HG03558 (cell line): Measurements from ENCODE around the gene KMT2B.
A peak's percentile ranks its signal among the peaks of the same experiment; 100 is the strongest.
"Not testable (repeated sequence)": the region's sequence is repeated elsewhere in the genome, so short reads cannot be mapped to it uniquely, and the experiment has no call there.

Experiments used
- ATAC-seq: cut with Tn5 transposase; IDR thresholded peaks from one replicate; pipeline ENCODE4 v1.9.1; 2021; ENCODE audit warnings: moderate number of reproducible peaks; ENCODE audit not compliant: unreplicated experiment; ENCODE audit errors: extremely low read depth

Gene KMT2B

DNA sequence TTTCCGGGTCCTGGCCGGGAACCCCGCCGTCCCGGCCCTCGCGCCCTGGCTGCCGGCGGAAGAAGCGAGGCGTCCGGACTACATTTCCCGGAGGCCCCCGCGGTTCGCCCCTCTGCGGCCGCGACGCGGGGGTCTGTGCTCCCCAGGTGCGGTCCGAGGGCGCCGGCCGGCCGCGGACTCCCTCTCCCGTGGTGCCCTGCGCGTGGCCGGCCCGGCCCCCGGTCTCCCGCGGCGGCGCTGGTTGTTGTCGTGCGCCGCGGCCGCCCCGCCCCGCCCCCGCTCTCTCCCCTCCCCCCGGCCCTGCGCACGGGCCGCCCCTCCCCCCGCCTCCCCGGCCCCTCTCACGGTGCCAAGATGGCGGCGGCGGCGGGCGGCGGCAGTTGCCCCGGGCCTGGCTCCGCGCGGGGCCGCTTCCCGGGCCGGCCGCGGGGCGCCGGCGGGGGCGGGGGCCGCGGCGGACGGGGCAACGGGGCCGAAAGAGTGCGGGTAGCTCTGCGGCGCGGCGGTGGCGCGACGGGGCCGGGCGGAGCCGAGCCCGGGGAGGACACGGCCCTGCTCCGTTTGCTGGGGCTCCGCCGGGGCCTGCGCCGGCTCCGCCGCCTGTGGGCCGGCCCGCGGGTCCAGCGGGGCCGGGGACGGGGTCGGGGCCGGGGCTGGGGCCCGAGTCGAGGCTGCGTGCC, at the start of gene KMT2B:
TSS of gene KMT2B (plus strand) at position 339 of the 680 bp plus-strand sequence. CDS start at position 355, 16 bp downstream.
- peak; percentile 28 for ATAC-seq

- no peak for ATAC-seq
These were observed 48.2 kb upstream of the KMT2B start for GRCh38 chr19:35669566-35669965.

GRCh38 chr19:35669974-35670373, 47.8 kb upstream of the KMT2B start:
- no peak for ATAC-seq

GRCh38 chr19:35670686-35671085, 47.1 kb upstream of the KMT2B start:
- ATAC-seq: no peak

DNA sequence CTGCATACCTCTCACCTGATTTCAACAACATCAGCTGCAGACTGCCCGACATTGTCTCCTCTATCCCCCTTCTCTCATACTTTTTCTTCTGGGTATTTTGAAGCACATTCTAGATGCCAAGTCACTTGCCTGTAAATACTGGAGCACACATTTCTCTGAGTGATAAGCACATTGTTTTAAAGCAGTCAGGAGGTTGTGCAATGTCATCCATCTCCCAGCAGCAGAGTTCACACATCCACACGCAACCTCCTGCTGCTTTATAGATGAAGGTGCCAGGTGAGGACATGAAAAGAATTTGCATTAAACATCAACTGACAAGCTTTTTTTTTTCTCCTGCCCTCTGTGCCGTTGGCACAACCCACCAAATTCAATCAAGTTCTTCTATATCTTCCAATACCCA, 46.0 kb upstream of the KMT2B start:
- ATAC-seq: no peak

DNA sequence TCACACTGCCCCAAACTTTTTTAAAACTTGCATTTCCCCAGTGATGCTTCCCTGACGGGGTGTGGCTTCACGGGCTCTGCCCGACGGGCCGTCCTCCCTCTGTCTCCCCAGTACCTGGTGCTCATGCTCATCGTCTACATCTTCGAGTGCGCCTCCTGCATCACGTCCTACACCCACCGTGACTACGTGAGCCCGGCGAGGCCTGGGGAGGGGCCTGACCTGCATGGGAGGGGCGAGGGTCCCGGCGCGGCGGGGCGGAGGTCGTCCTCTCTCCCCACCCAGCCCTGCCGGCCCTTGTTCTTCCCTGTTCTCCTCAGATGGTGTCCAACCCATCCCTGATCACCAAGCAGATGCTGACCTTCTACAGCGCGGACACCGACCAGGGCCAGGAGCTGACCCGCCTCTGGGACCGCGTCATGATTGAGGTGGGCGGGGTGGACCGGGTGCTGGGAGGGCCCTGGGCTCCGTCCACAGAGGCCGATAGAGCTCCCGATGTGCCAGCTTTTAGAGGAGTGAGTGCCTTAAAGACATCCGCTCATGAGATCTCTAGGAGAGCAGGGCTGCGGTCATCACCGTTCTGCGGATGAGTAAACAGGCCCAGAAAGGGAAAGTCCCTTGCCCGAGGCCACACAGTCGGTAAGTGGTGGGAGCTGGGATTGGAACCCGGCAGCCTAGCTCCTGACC, 44.5 kb upstream of the KMT2B start:
- ATAC-seq: no peak

DNA sequence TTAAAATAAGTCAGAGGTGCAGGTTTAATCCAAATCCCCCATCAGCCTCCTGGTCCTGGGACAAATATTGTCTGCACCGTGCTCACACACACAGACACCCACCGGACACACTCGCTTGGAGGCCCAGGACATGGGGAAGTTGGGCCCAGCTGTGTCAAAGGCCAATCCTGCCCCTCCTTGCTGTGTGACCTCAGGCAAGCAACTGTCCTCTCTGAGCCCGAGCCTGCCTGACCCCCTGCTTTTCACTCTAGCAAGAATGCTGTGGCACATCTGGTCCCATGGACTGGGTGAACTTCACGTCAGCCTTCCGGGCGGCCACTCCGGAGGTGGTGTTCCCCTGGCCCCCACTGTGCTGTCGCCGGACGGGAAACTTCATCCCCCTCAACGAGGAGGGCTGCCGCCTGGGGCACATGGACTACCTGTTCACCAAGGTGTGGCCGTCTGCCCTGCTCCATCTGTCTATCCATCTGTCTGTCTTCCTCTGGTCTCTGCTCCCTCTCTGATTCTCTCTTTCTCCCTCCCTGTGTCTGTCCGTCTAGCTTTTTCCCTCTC, 42.1 kb upstream of the KMT2B start:
- no peak for ATAC-seq

DNA sequence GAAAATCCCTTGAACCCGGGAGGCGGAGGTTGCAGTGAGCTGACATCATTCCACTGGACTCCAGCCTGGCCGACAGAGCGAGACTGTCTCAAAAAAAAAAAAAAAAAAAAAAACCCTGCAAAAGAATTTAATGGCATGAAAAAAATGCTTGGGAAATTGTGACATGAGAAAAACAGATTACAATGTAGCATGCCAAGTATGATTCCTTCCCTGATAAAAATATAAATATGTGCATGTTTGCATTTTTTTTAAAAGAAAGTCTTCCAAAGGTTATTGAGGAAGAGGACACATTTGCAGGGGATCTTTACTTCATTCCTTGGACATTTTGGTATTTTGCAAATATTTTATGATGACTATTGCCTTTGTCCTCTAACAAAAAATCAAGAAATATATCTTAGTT, 28.0 kb upstream of the KMT2B start:
- ATAC-seq: no peak

DNA sequence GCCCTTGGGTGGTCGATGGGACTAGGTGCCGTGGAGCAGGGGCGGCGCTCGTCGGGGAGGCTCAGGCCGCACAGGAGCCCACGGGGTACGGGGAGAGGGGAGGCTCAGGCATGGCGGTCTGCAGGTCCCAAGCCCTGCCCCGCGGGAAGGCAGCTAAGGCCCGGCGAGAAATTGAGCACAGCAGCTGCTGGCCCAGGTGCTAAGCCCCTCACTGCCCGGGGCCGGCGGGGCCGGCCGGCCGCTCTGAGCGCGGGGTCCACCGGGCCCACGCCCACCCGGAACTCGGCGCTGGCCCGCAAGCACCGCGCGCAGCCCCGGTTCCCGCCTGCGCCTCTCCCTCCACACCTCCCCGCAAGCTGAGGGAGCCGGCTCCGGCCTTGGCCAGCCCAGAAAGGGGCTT, 26.7 kb upstream of the KMT2B start:
- not testable (repeated sequence) for ATAC-seq

- ATAC-seq: no peak
These were observed 25.8 kb upstream of the KMT2B start for GRCh38 chr19:35692010-35692409.

DNA sequence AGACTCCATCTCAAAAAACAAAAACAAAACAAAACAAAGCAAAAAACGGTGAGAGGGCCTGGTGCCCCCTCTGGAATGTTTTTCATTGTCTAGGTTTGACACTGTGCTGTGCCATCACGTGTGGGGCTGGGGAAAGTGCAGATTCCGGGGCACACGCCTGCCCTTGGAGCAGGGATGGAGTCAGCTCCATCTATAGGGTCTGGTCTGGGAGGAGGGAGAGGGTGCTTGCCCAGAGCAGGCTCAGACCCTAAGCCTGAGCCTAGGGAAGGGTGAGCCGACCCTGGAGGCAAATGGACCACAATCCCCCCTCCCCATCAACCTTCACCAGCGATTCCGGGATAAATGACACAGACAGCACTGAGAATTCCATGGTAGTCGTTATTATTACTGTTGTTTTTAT, 24.4 kb upstream of the KMT2B start:
- ATAC-seq: no peak

- ATAC-seq: no peak
These were observed 23.8 kb upstream of the KMT2B start for GRCh38 chr19:35693835-35694599.

DNA sequence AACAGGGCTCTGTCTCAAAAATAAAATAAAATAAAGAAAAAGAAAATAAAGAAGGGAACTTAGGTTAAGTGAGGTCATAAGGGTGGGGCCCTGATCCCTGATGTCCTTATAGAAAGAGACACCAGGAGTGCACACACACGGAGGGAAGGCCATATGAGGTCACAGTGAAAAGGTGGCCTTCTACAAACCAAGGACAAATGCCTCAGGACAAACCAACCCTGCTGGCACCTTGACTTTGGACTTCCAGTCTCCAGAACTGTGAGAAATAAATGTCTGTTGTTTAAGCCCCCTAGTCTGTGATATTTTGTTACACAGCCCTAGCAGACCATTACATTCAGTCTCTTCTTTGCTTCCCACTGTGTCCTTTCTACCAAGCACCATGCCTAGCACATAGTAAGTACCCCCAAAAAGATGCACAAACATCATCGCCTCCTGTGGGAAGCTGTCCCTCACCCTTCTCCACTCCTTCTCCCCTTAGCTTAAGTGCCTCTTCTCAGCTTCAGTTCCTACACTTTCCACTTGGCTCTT, 21.8 kb upstream of the KMT2B start:
- ATAC-seq: no peak

DNA sequence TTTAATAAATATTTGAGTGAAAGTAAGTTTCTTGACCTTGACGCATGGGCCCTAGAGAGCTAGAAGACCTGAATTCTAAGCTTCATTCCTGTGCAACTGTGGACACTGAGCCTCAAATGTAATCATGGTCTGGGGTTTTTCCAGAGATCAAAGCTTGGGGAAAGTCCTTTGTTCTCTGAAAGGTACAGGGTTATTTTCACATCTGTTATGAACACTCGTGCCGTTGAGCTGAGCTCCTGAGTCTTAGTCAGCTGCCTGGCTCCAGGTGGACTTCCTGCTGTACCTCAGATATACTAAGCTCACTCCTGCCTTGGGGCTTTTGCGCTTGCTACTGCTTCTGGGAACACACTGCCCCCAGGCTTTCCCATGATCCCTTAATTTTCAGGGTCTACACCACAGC, 21.0 kb upstream of the KMT2B start:
- no peak for ATAC-seq

DNA sequence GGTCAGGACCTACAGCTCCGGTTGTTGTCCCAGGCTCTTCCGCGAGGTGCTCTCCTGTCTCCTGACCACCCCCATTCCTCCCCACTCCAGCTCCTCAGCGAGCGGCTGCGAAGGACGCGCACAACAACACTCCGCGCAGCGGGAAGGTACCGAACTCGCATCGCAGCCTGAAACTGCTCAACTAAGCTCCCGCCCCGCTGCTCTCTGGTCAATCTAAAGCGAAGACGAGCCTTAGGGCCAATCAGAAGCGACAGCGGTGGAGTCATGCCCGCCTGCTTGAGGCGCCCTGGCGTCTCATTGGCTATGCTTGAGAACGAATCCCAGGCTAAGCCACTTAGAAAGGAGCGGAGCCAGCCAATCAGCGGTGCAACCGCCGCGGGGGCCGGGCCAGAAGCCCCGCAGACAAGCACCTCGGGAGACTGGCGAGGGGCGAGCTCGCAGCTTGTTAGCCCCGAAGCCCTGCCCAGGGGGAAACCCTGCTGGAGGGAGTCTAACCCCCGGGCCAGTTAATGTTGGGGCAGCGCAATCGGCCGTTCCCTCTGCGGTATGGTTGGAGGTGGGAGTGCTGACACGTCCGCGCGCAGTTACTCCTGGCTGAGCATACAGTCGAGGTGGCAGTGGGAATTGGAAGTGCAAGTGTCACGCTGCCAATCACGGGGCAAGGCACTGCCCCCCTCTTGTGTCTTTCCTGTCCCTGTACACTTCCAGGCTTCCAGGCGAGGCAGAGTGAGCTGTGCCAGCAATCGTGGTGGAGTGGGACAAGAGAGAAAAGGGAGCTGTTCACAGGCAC, 15.4 kb upstream of the KMT2B start:
- peak; percentile 88 for ATAC-seq

GRCh38 chr19:35703343-35703742, 14.5 kb upstream of the KMT2B start:
- no peak for ATAC-seq

DNA sequence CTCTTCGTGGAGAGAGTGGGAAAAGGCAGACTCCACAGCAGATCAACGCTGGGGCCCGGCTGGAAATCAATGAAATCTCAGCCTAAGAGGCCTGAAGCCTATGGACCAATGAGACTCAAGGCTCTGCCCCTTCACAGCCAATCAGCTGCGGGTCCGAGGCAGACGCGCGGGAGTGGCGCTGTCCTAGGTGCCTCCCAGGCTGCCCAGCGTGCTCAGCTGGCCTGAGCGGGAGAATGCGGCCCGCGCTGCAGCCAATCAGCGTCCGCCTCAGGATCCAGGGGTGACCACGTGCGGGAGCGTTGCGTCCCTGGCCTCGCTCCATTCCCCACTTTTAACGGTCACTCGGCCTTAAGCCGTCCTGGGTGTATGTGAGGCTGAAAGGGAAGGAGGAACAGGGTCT, 13.6 kb upstream of the KMT2B start, which contains the start of gene ZBTB32:
TSS of gene ZBTB32 (plus strand) at position 341 of the 400 bp plus-strand sequence. CDS start 10,069 bp downstream, outside the sequence.
- ATAC-seq: no peak

GRCh38 chr19:35708391-35708790, 9.4 kb upstream of the KMT2B start:
- no peak for ATAC-seq

DNA sequence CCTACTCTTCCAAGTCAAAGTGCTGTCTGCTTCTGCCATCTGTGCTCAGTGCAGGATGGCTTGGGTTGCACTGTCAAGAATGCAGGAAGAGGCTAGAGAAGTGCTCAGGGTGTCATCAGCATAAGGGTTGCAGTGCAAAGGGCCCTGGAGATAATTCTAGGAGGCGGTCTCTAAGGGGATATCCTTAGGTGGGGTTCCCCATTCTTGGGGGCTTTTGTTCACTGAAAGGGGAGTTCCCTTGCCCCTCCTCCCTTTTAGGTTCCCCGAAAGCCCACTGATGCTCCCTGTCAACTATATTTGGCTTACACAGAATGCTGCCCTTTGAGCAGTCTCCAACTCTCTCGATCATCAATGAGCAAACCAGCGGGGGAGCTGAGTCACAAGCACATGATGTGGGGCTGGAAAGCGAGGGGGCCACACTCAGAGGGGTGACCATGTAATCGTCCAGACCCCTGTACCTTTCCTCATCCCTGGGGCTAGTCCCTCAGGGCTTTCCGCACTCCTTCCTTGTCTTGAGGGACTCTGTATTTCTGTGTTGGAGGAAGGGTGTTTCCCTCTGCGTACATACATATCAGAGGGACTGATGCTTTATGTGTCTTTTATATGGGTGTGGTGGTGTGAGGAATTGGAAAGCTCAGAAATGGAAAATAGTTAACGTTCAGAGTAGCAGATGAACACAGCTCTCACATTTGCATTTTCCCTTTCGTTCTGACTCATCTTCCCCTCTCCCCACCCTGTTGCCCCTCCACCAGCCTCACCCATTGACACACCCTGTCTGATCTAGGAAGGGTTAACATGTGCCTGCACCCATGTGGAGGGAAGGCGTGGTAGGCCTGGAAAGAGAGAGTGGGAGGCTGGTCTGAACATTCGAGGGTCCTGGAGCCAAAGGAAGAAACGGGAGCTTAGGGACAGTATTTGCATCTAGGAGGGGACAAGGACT, 6.7 kb upstream of the KMT2B start:
- ATAC-seq: peak; percentile 26
